ENCODE measurements around the gene MUSTN1.

DNA sequence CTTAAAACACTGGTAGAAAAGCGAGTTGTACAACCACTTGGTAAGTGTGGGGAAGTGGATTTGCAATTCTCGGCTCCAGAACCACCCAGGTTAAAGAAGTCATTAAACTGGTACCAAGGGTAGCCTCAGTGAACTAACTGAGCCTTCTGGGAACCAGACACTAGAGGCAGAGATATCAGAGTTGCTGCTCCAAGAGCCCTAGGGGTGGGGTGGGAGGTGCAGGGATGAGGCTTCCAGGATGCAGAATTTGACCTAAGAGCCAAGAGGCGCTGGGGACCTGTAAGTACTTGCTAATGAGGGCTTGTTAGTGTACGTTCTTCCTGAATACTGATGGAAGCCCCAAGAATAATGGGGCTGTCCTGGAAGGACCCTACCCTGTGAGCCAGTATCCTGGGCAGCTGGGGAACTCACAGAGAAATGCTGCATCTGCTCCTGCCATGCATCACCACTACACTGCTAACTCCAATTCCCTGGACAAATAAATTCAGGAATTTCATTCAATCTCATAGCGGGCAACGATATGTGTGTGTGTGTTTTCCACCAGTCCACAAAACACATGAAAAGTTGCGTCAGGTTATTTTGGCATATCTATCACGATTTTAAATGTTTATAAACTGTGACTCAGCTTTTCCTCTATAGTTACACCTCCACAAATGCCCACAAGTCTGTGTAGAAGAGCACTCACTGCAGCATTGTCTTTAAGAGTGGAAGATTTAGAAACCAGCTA, 38.8 kb upstream of the MUSTN1 start:
- TF ChIP-seq, protein P1, sequence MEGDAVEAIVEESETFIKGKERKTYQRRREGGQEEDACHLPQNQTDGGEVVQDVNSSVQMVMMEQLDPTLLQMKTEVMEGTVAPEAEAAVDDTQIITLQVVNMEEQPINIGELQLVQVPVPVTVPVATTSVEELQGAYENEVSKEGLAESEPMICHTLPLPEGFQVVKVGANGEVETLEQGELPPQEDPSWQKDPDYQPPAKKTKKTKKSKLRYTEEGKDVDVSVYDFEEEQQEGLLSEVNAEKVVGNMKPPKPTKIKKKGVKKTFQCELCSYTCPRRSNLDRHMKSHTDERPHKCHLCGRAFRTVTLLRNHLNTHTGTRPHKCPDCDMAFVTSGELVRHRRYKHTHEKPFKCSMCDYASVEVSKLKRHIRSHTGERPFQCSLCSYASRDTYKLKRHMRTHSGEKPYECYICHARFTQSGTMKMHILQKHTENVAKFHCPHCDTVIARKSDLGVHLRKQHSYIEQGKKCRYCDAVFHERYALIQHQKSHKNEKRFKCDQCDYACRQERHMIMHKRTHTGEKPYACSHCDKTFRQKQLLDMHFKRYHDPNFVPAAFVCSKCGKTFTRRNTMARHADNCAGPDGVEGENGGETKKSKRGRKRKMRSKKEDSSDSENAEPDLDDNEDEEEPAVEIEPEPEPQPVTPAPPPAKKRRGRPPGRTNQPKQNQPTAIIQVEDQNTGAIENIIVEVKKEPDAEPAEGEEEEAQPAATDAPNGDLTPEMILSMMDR (IDR thresholded peaks at IDR 0.05), result no peak
- no peak for TF ChIP-seq POLR2A (IDR thresholded peaks at IDR 0.05)
